Activated naive CD4-positive, alpha-beta T cell treated with anti-CD3 and anti-CD28 coated beads, Interleukin-2, amount 50 U/mL, for 72 hours (primary cell): ENCODE data around the gene NECTIN2. TPM values are rescaled to one million over a fixed set of nuclear protein-coding genes. Genes with fewer than 3 reads are reported as not detected.
A peak's percentile ranks its signal among the peaks of the same experiment; 100 is the strongest.
"Not testable (repeated sequence)": the region's sequence is repeated elsewhere in the genome, so short reads cannot be mapped to it uniquely, and the experiment has no call there.

Experiments
- ATAC-seq, 2 donors: fragments of 150-1000 bp; cut with Tn5 transposase; 2 replicates each; pipeline ENCODE4 v1.10.0; 2021; ENCODE audit warnings: mild to moderate bottlenecking in 2 of 2, moderate library complexity in 2 of 2
- DNase-seq, 2 donors: peaks; one replicate each; pipeline ENCODE4 v3.0.0; 2021 to 2022; ENCODE audit warnings: low spot score in 2 of 2
- H3K27ac Mint-ChIP-seq, 2 donors: one replicate each; pipeline ENCODE4 v1.8.0; 2022; ENCODE audit warnings: mild to moderate bottlenecking in 2 of 2, mixed read lengths in 2 of 2
- H3K36me3 Mint-ChIP-seq, 2 donors: one replicate each; pipeline ENCODE4 v1.8.0; 2022; ENCODE audit warnings: mixed read lengths in 2 of 2
- H3K9me3 Mint-ChIP-seq, 2 donors: one replicate each; pipeline ENCODE4 v1.8.0; 2022; ENCODE audit warnings: mixed read lengths in 2 of 2
- total RNA-seq, 2 donors: library from RNA; stranded (reverse); gene quantifications; one replicate each; pipeline ENCODE4 v1.2.3, GENCODE V29; 2022

NECTIN2 gene
- total RNA-seq, 2 donors from 2014 or later: 0.89 to 0.98 TPM

GRCh38 chr19:44888335-44888734, 42.2 kb downstream of the NECTIN2 start:
- not testable (repeated sequence) for H3K27ac Mint-ChIP-seq, ATAC-seq, DNase-seq, H3K9me3 Mint-ChIP-seq
- H3K36me3 Mint-ChIP-seq: peaks cover 7 to 20% of the 10 kb centered on the region in 2 donors

GRCh38 chr19:44889830-44890365, 43.8 kb downstream of the NECTIN2 start:
- H3K36me3 Mint-ChIP-seq: peaks cover 7 to 30% of the 10 kb centered on the region in 2 donors

GRCh38 chr19:44890366-44891015, 44.4 kb downstream of the NECTIN2 start:
- Mint-ChIP-seq H3K9me3 (no peaks in the 10 kb centered on the region), H3K27ac (peak overlapping the region; percentile 96 to 97), H3K36me3 (peaks cover 7 to 32% of the 10 kb centered on the region in 2 donors)
- ATAC-seq (peak; percentile 86 to 88), DNase-seq (peak; percentile 100)

More at GRCh38 chr19:44889830-44890365, 43.8 kb downstream of the NECTIN2 start:
- Mint-ChIP-seq H3K9me3 (no peaks in the 10 kb centered on the region), H3K27ac (peak overlapping the region; percentile 96 to 97)
- ATAC-seq (no peak), DNase-seq (no peak)

GRCh38 chr19:44891016-44891882, 45.2 kb downstream of the NECTIN2 start, which contains the start of gene TOMM40:
Gene TOMM40 (plus strand): TSS chr19:44891254. CDS start chr19:44891416, 162 bp downstream.
- Mint-ChIP-seq H3K36me3 (peaks cover 7 to 32% of the 10 kb centered on the region in 2 donors), H3K9me3 (no peaks in the 10 kb centered on the region), H3K27ac (peak within 1 kb of the TSS; percentile 96 to 97)
- DNase-seq: peak; percentile 65 to 99
- no peak for ATAC-seq

GRCh38 chr19:44892932-44893331, 46.8 kb downstream of the NECTIN2 start:
- peak overlapping the region in 1 of 2 donors; percentile 95 for H3K27ac Mint-ChIP-seq
- peaks cover 7 to 32% of the 10 kb centered on the region in 2 donors for H3K36me3 Mint-ChIP-seq
- no peaks in the 10 kb centered on the region for H3K9me3 Mint-ChIP-seq

GRCh38 chr19:44893332-44894051, 47.4 kb downstream of the NECTIN2 start:
- DNase-seq (no peak), ATAC-seq (no peak)
- Mint-ChIP-seq H3K36me3 (peaks cover 7 to 32% of the 10 kb centered on the region in 2 donors), H3K27ac (peak overlapping the region in 1 of 2 donors; percentile 95), H3K9me3 (no peaks in the 10 kb centered on the region)

More at GRCh38 chr19:44892932-44893331, 46.8 kb downstream of the NECTIN2 start:
- ATAC-seq: no peak
- no peak for DNase-seq

GRCh38 chr19:44894052-44894400, 47.9 kb downstream of the NECTIN2 start:
- ATAC-seq: no peak
- Mint-ChIP-seq H3K36me3 (peaks cover 7 to 32% of the 10 kb centered on the region in 2 donors), H3K27ac (no peak overlapping the region), H3K9me3 (no peaks in the 10 kb centered on the region)
- DNase-seq: no peak

GRCh38 chr19:44894946-44895345, 48.8 kb downstream of the NECTIN2 start:
- Mint-ChIP-seq H3K36me3 (peaks cover 9 to 32% of the 10 kb centered on the region in 2 donors), H3K9me3 (no peaks in the 10 kb centered on the region), H3K27ac (peak overlapping the region in 1 of 2 donors; percentile 57)
- no peak for DNase-seq
- ATAC-seq: no peak

GRCh38 chr19:44897835-44898234, 51.7 kb downstream of the NECTIN2 start:
- no peaks in the 10 kb centered on the region for H3K9me3 Mint-ChIP-seq
- peaks cover 4 to 23% of the 10 kb centered on the region in 2 donors for H3K36me3 Mint-ChIP-seq
- DNase-seq (no peak), ATAC-seq (no peak)
- peak overlapping the region in 1 of 2 donors; percentile 36 for H3K27ac Mint-ChIP-seq

- DNase-seq (no peak), ATAC-seq (no peak)
- Mint-ChIP-seq H3K36me3 (peaks cover 4 to 5% of the 10 kb centered on the region in 2 donors), H3K27ac (peak overlapping the region; percentile 63 to 81), H3K9me3 (no peaks in the 10 kb centered on the region)
These were observed 54.5 kb downstream of the NECTIN2 start for GRCh38 chr19:44900328-44901244.

GRCh38 chr19:44903216-44903601, 57.1 kb downstream of the NECTIN2 start:
- H3K27ac Mint-ChIP-seq: no peak overlapping the region
- no peak for DNase-seq
- peaks cover 4 to 5% of the 10 kb centered on the region in 2 donors for H3K36me3 Mint-ChIP-seq
- peak; percentile 16 to 26 for ATAC-seq
- H3K9me3 Mint-ChIP-seq: no peaks in the 10 kb centered on the region

- H3K9me3 Mint-ChIP-seq: no peaks in the 10 kb centered on the region
- DNase-seq (peak; percentile 71 to 92), ATAC-seq (peak; percentile 57 to 74)
- peaks cover 4 to 5% of the 10 kb centered on the region in 2 donors for H3K36me3 Mint-ChIP-seq
- no peak overlapping the region for H3K27ac Mint-ChIP-seq
These were observed 57.7 kb downstream of the NECTIN2 start for GRCh38 chr19:44903602-44904425.

GRCh38 chr19:44904426-44904994, 58.4 kb downstream of the NECTIN2 start:
- no peaks in the 10 kb centered on the region for H3K9me3 Mint-ChIP-seq
- no peak for ATAC-seq
- H3K36me3 Mint-ChIP-seq: peaks cover 4 to 5% of the 10 kb centered on the region in 2 donors
- DNase-seq: no peak
- H3K27ac Mint-ChIP-seq: no peak overlapping the region

- no peaks in the 10 kb centered on the region for H3K9me3 Mint-ChIP-seq
- H3K36me3 Mint-ChIP-seq: peaks cover 0 to 5% of the 10 kb centered on the region in 2 donors
- no peak within 1 kb of the TSS for H3K27ac Mint-ChIP-seq
- peak in 1 of 2 donors; percentile 10 for ATAC-seq
- DNase-seq: no peak
These were observed 59.5 kb downstream of the NECTIN2 start, which contains the start of gene APOE for GRCh38 chr19:44905437-44906160. Gene APOE (plus strand): TSS chr19:44905796. CDS start chr19:44906625, 829 bp downstream.
